ENCODE data around the gene SHH.

GRCh38 chr7:155829796-155830470 is 17.7 kb upstream of the SHH start:
- no peak for TF ChIP-seq CTCF (IDR thresholded peaks at IDR 0.05; ENCODE audit: insufficient read depth, low read depth, low read length)
- TF ChIP-seq EZH2 (IDR thresholded peaks at IDR 0.05; ENCODE audit: insufficient read depth, low read length) = no peak
